ENCODE results near the gene PRKN. TPM values are rescaled to one million over a fixed set of nuclear protein-coding genes. Genes with fewer than 3 reads are reported as not detected.
"Not testable (repeated sequence)": the region's sequence is repeated elsewhere in the genome, so short reads cannot be mapped to it uniquely, and the experiment has no call there.

The PRKN gene
- total RNA-seq, 1 donor from 2014 or later = 0.91 TPM

GRCh38 chr6:162541019-162541601, 186.5 kb downstream of the PRKN start:
- intact Hi-C loops (cut with micrococcal nuclease) = no loop called here

- intact Hi-C loops (cut with micrococcal nuclease) = no loop called here
These were observed 188.2 kb downstream of the PRKN start for GRCh38 chr6:162539321-162539720.

- intact Hi-C loops (cut with micrococcal nuclease) = no loop called here
These were observed 188.9 kb downstream of the PRKN start for GRCh38 chr6:162538643-162539064.

- intact Hi-C loops (cut with micrococcal nuclease) = no loop called here
These were observed 194.6 kb downstream of the PRKN start for GRCh38 chr6:162533009-162533400.

GRCh38 chr6:162532283-162533008, 195.1 kb downstream of the PRKN start:
- intact Hi-C loops (cut with micrococcal nuclease) = no loop called here

- intact Hi-C loops (cut with micrococcal nuclease) = not testable (repeated sequence)
These were observed 196.2 kb downstream of the PRKN start for GRCh38 chr6:162531391-162531790.

GRCh38 chr6:162528538-162528937, 199.0 kb downstream of the PRKN start:
- intact Hi-C loops (cut with micrococcal nuclease) = no loop called here

- intact Hi-C loops (cut with micrococcal nuclease) = no loop called here
These were observed 200.6 kb downstream of the PRKN start for GRCh38 chr6:162526960-162527359.

- intact Hi-C loops (cut with micrococcal nuclease) = no loop called here
These were observed 202.4 kb downstream of the PRKN start for GRCh38 chr6:162525181-162525580.

GRCh38 chr6:162512744-162513143, 214.8 kb downstream of the PRKN start:
- intact Hi-C loops (cut with micrococcal nuclease) = no loop called here

- intact Hi-C loops (cut with micrococcal nuclease) = no loop called here
These were observed 230.2 kb downstream of the PRKN start for GRCh38 chr6:162497389-162497788.

GRCh38 chr6:162493917-162494316, 233.6 kb downstream of the PRKN start:
- intact Hi-C loops (cut with micrococcal nuclease) = no loop called here

GRCh38 chr6:162491637-162492036, 235.9 kb downstream of the PRKN start:
- intact Hi-C loops (cut with micrococcal nuclease) = no loop called here

GRCh38 chr6:162489101-162489976, 238.2 kb downstream of the PRKN start:
- intact Hi-C loops (cut with micrococcal nuclease) = no loop called here

- intact Hi-C loops (cut with micrococcal nuclease) = no loop called here
These were observed 239.1 kb downstream of the PRKN start for GRCh38 chr6:162488444-162488843.

- intact Hi-C loops (cut with micrococcal nuclease) = no loop called here
These were observed 242.1 kb downstream of the PRKN start for GRCh38 chr6:162485464-162485863.

GRCh38 chr6:162481938-162482337, 245.6 kb downstream of the PRKN start:
- intact Hi-C loops (cut with micrococcal nuclease) = no loop called here

- intact Hi-C loops (cut with micrococcal nuclease) = no loop called here
These were observed 246.2 kb downstream of the PRKN start for GRCh38 chr6:162481320-162481719.

GRCh38 chr6:162478192-162478671, 249.3 kb downstream of the PRKN start:
- intact Hi-C loops (cut with micrococcal nuclease) = no loop called here

GRCh38 chr6:162474722-162475121, 252.8 kb downstream of the PRKN start:
- intact Hi-C loops (cut with micrococcal nuclease) = no loop called here

- intact Hi-C loops (cut with micrococcal nuclease) = no loop called here
These were observed 255.7 kb downstream of the PRKN start for GRCh38 chr6:162471842-162472241.

- intact Hi-C loops (cut with micrococcal nuclease) = no loop called here
These were observed 259.2 kb downstream of the PRKN start for GRCh38 chr6:162468326-162468725.
